RWPE1 (cell line): ENCODE data around the gene ATXN1.

Experiments used
- CTCF ChIA-PET: fragments of 350-600 bp; sonication (Branson Sonifier 250); formaldehyde crosslinking; extraction: SDS; loops from one replicate; lab custom pipeline; 2021; lab: Yijun Ruan, JAX
- POLR2A ChIA-PET: fragments of 400-600 bp; formaldehyde crosslinking; extraction: SDS; loops from one replicate; lab custom pipeline; 2020; ENCODE audit warnings: antibody characterized with exemption; ENCODE audit not compliant: low non-redundant PET; lab: Yijun Ruan, JAX
- DNase-seq: peaks from one replicate; pipeline ENCODE4 v3.0.0; 2012; ENCODE audit warnings: low spot score
- H3K27ac ChIP-seq: fragments of 450-650 bp; 2 replicates; pipeline ENCODE4 v1.5.1; 2017
- TF ChIP-seq, protein P1 (sequence below): fragments of 450-650 bp; conservative IDR thresholded peaks from 2 replicates; pipeline ENCODE4 v1.5.1; 2017; ENCODE audit warnings: low read depth, mild to moderate bottlenecking

The ATXN1 gene

DNA sequence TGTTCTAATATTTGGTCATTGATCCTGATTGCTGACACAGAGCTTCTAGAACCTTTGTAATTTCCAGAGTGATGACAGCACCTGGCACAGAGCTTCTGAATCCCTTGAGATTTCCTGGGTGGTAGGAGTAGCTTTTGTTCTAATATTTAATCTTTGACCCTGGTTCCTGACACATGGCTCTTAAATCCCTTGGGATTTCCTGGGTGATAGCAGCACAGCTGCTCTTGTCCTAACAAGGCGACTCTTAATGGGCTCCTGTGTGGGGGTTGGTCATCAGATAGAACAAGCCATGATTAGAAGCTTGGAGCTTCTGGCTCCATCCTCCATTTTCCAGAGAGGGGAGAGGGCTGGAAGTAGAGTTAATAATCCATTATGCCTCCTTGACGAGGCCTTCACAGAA lies 504.5 kb downstream of the ATXN1 start:
- no peak overlapping the region for H3K27ac ChIP-seq
- ChIA-PET POLR2A (interaction anchor here (0.6 kb wide), 1 partner anchor 11 kb away, joined by 8 read pairs; no protein-coding TSS in a partner anchor), CTCF (no interaction called here)
- DNase-seq = no peak
- TF ChIP-seq, protein P1, sequence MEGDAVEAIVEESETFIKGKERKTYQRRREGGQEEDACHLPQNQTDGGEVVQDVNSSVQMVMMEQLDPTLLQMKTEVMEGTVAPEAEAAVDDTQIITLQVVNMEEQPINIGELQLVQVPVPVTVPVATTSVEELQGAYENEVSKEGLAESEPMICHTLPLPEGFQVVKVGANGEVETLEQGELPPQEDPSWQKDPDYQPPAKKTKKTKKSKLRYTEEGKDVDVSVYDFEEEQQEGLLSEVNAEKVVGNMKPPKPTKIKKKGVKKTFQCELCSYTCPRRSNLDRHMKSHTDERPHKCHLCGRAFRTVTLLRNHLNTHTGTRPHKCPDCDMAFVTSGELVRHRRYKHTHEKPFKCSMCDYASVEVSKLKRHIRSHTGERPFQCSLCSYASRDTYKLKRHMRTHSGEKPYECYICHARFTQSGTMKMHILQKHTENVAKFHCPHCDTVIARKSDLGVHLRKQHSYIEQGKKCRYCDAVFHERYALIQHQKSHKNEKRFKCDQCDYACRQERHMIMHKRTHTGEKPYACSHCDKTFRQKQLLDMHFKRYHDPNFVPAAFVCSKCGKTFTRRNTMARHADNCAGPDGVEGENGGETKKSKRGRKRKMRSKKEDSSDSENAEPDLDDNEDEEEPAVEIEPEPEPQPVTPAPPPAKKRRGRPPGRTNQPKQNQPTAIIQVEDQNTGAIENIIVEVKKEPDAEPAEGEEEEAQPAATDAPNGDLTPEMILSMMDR = no peak

DNA sequence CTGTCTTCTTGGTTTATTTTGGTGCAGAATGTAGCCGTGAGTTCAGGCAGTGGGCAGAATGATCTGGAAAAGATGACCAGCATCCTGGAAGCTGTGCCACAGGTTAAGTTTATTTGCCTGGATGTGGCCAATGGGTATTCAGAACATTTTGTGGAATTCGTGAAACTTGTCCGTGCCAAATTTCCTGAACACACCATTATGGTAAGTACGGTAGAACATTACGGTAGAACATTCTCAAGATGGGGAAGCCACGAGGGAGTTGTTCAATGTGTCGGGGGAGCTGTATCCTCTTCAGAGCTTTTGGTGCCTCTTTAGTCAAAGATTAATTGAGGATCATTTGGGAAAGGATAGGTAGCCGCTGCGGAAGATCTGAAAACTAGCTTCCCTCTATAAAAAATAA lies 506.7 kb downstream of the ATXN1 start:
- no peak for DNase-seq
- CTCF ChIA-PET = interaction anchor here (0.6 kb wide), 3 partner anchors 118 to 829 kb away, joined by 3 to 12 read pairs (median 3); no protein-coding TSS in a partner anchor
- H3K27ac ChIP-seq = no peak overlapping the region
- TF ChIP-seq, protein P1 = no peak
- POLR2A ChIA-PET = no interaction called here

DNA sequence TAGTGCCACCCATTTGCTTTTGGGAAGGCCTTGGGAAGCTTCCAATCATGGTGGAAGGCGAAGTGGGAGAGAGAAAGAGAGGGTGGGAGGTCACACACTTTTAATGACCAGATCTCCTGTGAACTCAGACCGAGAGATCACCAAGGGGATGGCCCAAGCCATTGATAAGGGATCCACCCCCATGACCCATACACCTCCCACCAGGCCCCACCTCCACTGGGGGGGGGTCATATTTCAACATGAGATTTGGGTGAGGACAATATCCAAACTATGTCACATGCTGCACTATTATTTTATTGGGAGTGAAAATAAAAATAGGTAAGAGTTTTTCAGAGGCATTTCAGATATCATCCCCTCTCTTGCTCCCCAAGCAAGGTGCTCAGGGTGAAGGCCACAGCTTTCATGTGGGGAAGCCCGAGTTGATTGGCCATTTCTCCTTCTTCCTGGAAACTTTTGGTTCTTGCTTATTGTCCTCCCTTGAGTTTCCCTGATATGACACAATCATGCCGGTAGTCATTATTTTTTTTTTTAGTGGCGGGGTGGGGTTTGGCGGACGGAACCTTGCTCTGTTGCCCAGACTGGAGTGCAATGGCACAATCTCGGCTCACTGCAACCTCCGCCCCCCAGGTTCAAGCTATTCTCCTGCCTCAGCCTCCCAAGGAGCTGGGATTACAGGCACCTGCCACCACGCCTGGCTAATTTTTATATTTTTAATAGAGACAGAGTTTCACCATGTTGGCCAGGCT lies 507.7 kb downstream of the ATXN1 start:
- H3K27ac ChIP-seq = no peak overlapping the region
- TF ChIP-seq, protein P1 = no peak
- POLR2A ChIA-PET = no interaction called here
- DNase-seq = no peak
- CTCF ChIA-PET = no interaction called here

DNA sequence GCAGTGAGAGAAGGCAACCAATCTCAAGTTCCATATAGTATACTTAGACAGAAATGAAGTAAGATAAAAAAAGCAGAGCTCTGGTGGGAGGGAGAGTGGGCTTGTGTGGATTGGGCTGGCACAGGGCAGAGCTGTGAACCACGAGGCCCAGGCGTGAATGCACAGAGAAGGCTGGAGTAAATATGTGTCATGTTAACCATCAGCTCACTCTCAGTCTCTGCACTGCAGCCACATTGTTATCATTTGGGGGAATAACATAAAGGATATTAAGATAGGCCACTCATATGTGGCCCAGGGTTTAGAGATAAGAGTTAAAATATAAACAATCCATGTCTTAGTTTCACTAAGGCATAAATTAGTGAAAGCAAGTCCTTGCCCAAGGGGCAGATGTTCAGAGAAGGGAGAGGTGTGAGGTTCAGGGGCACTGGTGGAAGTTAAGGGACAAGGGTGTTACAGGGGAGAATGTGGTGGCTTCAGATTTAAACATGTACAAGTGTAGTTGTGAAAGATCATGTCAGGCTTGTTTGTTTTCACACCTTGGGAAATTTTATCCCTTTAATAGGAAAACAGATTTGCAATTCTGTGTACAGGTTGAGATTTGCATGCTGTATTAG lies 508.5 kb downstream of the ATXN1 start:
- ChIA-PET POLR2A (no interaction called here), CTCF (no interaction called here)
- H3K27ac ChIP-seq = no peak overlapping the region
- no peak for DNase-seq
- TF ChIP-seq, protein P1 = no peak

DNA sequence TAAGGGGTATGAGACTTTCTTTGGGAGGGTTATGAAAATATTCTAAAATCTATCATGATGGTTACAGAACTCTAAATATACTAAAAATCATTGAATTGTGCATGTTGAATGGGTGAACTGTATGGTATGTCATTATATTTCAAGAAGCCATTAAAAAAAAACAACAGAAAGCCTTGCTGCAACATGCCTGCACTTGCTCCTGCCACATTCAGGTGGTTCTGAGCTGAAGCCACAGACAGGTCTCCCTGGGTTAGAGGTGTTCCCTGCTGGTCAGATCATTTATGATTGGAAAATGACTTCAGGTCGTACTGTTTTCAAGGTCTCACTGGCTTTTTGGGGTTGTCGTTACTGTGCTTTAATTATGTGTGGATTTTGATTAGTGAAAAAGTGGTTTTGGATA lies 509.6 kb downstream of the ATXN1 start:
- DNase-seq = peak; percentile 34
- ChIA-PET CTCF (interaction anchor here (0.6 kb wide), 1 partner anchor 12 kb away, joined by 4 read pairs; no protein-coding TSS in a partner anchor), POLR2A (no interaction called here)
- TF ChIP-seq, protein P1 = no peak
- H3K27ac ChIP-seq = no peak overlapping the region

DNA sequence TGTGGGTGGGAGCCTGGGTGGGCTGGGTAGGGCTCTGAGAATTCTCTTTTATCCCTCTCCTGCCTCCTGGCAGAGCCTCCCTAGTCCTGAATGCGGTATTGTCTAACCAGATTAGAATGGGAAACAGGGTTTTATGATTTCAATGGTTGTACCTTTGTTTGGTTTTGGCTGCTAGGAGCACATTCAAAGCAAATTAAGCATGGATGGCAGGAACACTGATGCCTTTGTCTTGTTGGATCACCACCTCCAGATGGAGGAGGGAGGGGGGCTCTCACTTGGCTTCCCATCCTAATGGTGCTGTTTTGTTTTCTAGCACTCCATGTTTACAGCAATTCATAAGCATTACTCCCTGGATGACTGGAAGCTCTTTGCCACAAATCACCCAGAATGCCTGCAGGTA lies 511.3 kb downstream of the ATXN1 start:
- H3K27ac ChIP-seq = no peak overlapping the region
- POLR2A ChIA-PET = no interaction called here
- TF ChIP-seq, protein P1 = no peak
- CTCF ChIA-PET = interaction anchor here (0.6 kb wide), 1 partner anchor 513 kb away, joined by 4 read pairs; no protein-coding TSS in a partner anchor
- DNase-seq = no peak
